Measurements from ENCODE around the gene OR10H2. TPM values are rescaled to one million over a fixed set of nuclear protein-coding genes. Genes with fewer than 3 reads are reported as not detected.

Gene OR10H2
- total RNA-seq, 1 experiment from 2014 or later = not detected

GRCh38 chr19:15721268-15721667 lies 6.6 kb upstream of the OR10H2 start:
- Mint-ChIP-seq H3K27me3 (ENCODE audit: insufficient read depth, unreplicated experiment) (peaks cover 17% of the 10 kb centered on the region), H3K9me3 (ENCODE audit: unreplicated experiment) (no peaks in the 10 kb centered on the region)
- H3K9me3 ChIP-seq = no peaks in the 10 kb centered on the region

GRCh38 chr19:15722956-15723355 lies 4.9 kb upstream of the OR10H2 start:
- no TSS peak for BruUV-seq (replicated peaks)
- Mint-ChIP-seq H3K4me3 (ENCODE audit: unreplicated experiment) (no peak overlapping the region), H3K9me3 (ENCODE audit: unreplicated experiment) (no peaks in the 10 kb centered on the region), H3K27ac (ENCODE audit: unreplicated experiment) (no peak overlapping the region), H3K36me3 (ENCODE audit: insufficient read depth, unreplicated experiment) (no peaks in the 10 kb centered on the region), H3K4me1 (ENCODE audit: low read depth, unreplicated experiment) (no peaks in the 10 kb centered on the region), H3K27me3 (ENCODE audit: insufficient read depth, unreplicated experiment) (peaks cover 23% of the 10 kb centered on the region)
- ChIA-PET POLR2A (no interaction called here), CTCF (no interaction called here)
- intact Hi-C loops (cut with micrococcal nuclease; ENCODE audit: unreplicated experiment) = no loop called here
- no peak for DNase-seq
- H3K27me3 ChIP-seq (replicated peaks; ENCODE audit: control insufficient read depth, insufficient read depth, low read length) = no peaks in the 10 kb centered on the region
- no peaks in the 10 kb centered on the region for H3K4me1 ChIP-seq
- no peaks in the 10 kb centered on the region for H3K9me3 ChIP-seq
- no peak for TF ChIP-seq CTCF (IDR thresholded peaks at IDR 0.05; ENCODE audit: insufficient read depth in 1 of 2, low read depth in 1 of 2, low read length in 1 of 2, severe bottlenecking in 1 of 2, unreplicated experiment in 1 of 2)
- H3K36me3 ChIP-seq (ENCODE audit: control insufficient read depth, insufficient read depth, low read length) = no peaks in the 10 kb centered on the region
- no peak overlapping the region for H3K4me3 ChIP-seq (ENCODE audit: low read depth, low read length)

More at GRCh38 chr19:15721268-15721667, 6.6 kb upstream of the OR10H2 start:
- no peak overlapping the region for H3K4me3 ChIP-seq (ENCODE audit: low read depth, low read length)
- DNase-seq = no peak
- intact Hi-C loops (cut with micrococcal nuclease; ENCODE audit: unreplicated experiment) = no loop called here
- BruUV-seq (replicated peaks) = no TSS peak
- Mint-ChIP-seq H3K27ac (ENCODE audit: unreplicated experiment) (no peak overlapping the region), H3K4me1 (ENCODE audit: low read depth, unreplicated experiment) (no peaks in the 10 kb centered on the region), H3K4me3 (ENCODE audit: unreplicated experiment) (no peak overlapping the region), H3K36me3 (ENCODE audit: insufficient read depth, unreplicated experiment) (no peaks in the 10 kb centered on the region)
- H3K4me1 ChIP-seq = no peaks in the 10 kb centered on the region
- CTCF ChIA-PET = no interaction called here
- no peak for TF ChIP-seq CTCF (IDR thresholded peaks at IDR 0.05; ENCODE audit: insufficient read depth in 1 of 2, low read depth in 1 of 2, low read length in 1 of 2, severe bottlenecking in 1 of 2, unreplicated experiment in 1 of 2)
- H3K36me3 ChIP-seq (ENCODE audit: control insufficient read depth, insufficient read depth, low read length) = no peaks in the 10 kb centered on the region
- POLR2A ChIA-PET = no interaction called here
- H3K27me3 ChIP-seq (replicated peaks; ENCODE audit: control insufficient read depth, insufficient read depth, low read length) = no peaks in the 10 kb centered on the region

- Histone ChIP-seq H3K4me1 (no peaks in the 10 kb centered on the region), H3K4me3 (ENCODE audit: low read depth, low read length) (no peak overlapping the region), H3K36me3 (ENCODE audit: control insufficient read depth, insufficient read depth, low read length) (no peaks in the 10 kb centered on the region), H3K27me3 (replicated peaks; ENCODE audit: control insufficient read depth, insufficient read depth, low read length) (no peaks in the 10 kb centered on the region), H3K9me3 (no peaks in the 10 kb centered on the region)
- no peak for TF ChIP-seq CTCF (IDR thresholded peaks at IDR 0.05; ENCODE audit: insufficient read depth in 1 of 2, low read depth in 1 of 2, low read length in 1 of 2, severe bottlenecking in 1 of 2, unreplicated experiment in 1 of 2)
- CTCF ChIA-PET = no interaction called here
- no peak for DNase-seq
- Mint-ChIP-seq H3K36me3 (ENCODE audit: insufficient read depth, unreplicated experiment) (no peaks in the 10 kb centered on the region), H3K4me1 (ENCODE audit: low read depth, unreplicated experiment) (no peaks in the 10 kb centered on the region), H3K27me3 (ENCODE audit: insufficient read depth, unreplicated experiment) (peaks cover 19% of the 10 kb centered on the region), H3K27ac (ENCODE audit: unreplicated experiment) (no peak overlapping the region), H3K9me3 (ENCODE audit: unreplicated experiment) (no peaks in the 10 kb centered on the region), H3K4me3 (ENCODE audit: unreplicated experiment) (no peak overlapping the region)
- POLR2A ChIA-PET = no interaction called here
- no TSS peak for BruUV-seq (replicated peaks)
- intact Hi-C loops (cut with micrococcal nuclease; ENCODE audit: unreplicated experiment) = no loop called here
Measured at GRCh38 chr19:15730538-15730937, 2.7 kb downstream of the OR10H2 start.

All from Caco-2 (cell line).